GM19238 (cell line): ENCODE results near the gene B3GALT5.

ENCODE experiments used
- DNase-seq: peaks from one replicate; pipeline ENCODE4 v3.0.0; 2011; ENCODE audit warnings: low spot score; ENCODE audit not compliant: insufficient read length

Gene B3GALT5

DNA sequence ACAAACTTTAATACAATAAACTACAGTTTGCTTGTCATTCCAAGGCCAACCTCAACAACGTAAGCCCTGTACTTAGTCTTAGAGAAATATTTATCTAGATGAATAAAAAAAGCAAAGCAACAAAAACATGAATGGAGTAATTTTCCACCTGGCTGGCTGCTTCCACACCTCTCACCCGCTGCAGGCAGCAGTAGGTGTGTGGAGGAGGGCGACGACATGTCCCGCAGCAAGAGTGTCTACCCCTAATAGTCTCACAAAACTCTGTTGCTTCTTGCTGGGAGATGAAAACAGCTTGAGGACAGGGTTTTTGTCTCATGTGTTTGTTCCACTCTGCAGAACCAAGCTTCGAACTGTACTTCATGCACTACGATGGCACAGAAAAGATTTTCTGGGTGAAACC is 83.5 kb downstream of the B3GALT5 start:
- no peak for DNase-seq

DNA sequence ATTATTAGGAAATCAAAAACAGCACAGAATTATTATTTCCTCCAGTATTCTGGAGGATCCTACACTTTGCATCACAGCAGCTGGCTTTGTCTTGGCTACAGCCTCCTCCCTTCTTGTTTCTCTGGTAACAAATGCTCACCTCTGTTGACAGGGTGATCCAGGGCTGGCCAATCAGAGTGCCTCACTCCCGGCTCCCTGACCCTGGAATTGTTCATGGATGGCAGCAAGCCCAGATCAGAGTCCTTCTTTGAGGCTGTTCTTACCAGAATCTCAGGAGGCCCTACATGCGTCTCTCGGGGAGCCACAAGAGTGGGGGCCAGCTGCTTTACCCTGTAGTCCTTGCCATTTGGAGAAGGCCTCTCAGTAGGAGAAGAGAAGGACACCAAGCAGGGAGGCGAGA is 83.9 kb downstream of the B3GALT5 start:
- DNase-seq: no peak

DNA sequence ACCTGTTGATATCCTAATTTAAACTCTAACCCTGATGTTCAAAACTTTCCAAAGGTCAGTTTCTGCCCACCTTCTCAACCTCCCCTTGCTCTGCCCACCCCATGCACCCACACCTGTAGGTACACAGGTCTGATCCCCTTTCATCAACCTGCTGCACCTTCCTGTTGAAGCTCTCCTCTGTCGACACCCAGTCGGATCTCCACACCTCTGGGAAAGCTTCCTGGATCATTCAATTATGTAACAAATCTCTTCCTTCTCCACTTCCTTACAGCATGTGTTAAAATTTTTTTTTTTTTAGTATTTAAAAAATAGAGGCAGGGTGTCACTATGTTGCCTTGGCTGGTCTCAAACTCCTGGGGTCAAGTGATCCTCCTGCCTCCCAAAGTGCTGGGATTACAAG is 87.6 kb downstream of the B3GALT5 start:
- DNase-seq: no peak

DNA sequence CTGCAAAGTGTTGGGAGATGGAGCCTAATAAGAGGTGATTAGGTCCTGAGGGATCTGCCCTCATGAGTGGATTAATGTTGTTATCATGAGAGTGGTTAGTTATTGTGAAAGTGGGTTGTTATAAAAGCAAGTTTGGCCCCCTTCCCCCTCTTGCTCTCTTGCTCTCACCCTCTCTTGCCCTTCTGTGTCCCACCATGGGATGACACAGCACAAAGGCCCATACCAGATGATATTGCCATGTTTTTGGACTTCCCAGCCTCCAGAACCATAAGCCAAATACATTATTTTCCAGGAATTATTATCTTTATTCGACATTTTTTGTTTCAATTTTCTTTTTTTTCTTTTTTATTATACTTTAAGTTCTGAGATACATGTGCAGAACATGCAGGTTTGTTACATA is 90.8 kb downstream of the B3GALT5 start:
- DNase-seq: no peak

DNA sequence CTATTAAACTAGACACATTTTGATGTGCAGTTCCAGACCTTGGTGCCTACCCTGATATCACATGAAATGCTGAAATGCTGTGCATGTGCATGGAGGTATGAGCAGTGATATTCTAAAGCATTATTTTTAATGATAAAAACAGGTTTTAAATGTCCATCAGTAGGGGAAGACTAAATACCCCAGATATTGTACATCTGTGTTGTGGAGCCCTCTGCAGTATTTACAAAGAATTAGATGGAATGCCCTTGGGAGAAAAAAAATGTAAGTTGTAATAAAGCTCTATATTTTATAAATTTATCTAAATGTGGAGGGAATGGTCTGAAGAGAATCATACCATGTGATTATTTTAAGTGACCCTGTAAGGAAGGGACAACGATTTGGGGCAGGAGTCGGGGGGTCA is 93.1 kb downstream of the B3GALT5 start:
- DNase-seq: no peak

DNA sequence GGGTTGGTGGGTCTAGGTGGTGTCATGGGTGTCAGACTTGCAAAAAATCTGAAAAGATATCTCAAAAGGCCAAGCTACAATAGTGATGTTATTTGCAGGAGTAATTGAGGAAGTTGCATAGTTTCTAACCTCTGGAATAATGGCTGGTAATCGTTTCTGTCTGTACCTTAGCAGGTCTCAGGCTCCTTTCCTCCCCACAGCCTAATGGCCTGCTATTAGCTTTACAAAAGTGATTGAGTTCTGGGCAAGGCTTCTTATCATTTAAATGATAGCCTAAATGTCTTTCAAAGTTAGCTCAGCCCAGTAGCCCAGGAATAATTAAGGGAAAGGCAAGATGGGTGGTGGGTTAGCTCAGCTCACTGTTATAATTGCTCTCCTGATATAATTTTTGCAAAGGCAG is 94.6 kb downstream of the B3GALT5 start:
- DNase-seq: no peak

DNA sequence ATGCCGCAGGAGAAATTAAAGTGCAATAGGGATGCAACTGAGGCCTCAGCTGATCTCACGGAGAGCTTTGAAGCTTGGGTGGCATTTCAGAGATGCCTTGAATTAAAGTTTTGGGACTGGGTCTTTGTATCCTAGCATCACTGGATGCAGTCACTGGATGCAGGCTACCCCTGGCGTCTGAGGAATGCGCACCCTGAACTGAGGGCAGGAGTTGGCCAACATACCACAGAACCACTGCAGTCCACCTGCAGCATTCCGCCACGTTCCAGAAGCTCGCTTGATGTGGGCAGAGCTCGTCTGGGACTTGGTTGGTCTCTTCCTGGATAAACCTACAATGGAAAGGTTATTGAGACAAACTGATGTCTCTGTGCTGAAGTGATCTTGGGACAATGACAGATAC is 98.1 kb downstream of the B3GALT5 start:
- no peak for DNase-seq

DNA sequence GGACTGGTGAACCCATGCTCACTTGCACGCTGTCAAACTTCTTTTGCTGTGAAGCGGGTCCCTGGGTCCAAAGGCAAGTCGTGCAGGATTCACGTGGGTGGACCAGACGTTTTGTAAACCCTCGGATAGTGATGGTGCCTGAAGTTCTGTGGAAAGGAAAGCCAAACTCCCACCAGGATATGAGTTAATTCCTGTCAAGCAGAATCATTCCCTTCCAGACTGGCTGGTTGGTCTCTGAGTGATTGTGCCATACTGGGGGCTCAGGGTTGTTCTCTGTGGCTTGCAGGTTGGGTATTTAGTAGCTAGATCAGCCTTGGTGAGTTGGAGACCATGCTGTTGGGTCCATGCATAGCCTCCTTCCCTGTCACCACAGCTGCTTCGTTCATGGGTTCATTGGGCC is 99.5 kb downstream of the B3GALT5 start:
- no peak for DNase-seq

DNA sequence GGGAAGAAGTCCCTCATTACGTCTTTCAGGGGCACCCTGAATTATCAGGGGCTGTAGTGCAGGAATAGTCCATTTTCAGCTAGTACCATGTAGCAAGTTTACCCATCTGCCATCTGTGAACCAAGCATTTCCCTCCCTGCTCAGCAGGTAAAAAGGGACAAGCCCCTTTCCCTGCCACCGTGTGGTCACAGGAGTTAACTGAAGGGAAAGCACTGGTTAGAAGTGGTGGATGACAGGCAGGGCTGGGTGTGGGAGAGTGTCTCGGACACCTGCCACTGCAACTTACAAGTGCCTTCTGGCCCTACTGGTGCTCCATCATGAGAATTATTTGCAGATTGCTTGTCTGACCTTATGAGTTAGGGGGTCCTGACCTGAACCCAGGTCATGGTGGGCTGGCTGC is 100.2 kb downstream of the B3GALT5 start:
- no peak for DNase-seq

DNA sequence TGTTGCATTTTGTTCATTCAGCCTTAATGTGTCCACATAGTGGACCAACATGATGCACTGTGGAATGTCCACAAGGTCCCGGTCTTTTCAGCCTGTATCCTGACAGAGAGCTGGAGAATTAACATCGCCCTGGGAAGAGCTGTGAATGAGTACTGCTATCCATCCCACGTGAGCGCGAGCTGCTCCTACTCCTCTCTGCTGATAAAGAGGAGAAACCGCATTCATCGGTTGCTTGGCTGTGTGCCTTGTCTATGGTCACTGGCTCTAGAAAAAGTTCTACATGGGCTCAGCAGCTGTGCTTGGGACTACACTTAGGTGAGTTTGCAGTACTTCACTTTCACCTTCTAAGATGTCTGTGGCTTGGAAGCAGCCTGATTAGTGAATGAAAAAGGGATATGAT is 101.2 kb downstream of the B3GALT5 start:
- no peak for DNase-seq

DNA sequence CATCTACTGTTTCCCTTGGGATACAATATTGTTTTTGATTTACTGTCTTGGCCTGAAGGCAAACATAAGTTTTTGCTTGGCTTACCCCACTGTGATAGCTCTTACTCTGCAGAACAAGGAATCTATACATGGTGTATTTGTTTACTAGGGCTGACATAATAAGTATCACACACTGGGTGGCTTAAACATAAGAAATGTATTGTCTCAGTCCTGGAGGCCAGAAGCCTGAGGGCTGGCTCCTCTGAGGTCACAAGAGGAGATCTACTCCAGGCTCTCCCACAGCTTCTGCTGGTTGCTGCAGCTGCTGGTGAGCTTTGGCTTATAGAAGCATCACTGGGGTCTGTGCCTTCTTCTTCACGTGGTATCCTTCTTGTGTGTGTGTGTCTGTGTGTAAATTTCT is 101.6 kb downstream of the B3GALT5 start:
- no peak for DNase-seq

DNA sequence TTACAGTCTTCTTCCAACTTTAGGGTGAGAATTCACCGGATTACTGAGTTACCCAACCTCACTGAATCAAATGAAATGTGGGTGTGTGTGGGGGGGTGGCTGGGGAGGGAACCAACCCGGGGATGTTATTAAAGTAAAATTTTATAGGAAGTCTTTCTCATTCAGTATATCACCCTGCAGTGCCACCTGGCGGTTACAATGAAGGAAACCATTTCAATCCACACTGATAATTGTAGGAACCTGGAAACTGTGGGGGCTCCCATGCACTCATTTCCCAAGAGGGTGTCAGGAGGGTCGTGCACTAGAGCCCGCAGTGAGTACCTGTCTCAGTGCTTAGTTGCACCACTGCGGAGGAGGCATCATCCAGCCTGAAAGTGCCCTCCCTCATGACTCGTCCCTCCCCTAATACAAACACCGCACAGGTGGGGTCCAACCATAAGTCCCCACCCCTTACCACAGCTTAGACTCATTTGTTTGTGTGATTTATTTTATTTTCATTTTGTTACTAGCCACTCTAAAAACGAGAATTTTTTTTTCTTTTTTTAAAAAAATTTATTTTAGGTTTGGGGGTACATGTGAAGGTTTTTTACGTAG is 103.2 kb downstream of the B3GALT5 start:
- no peak for DNase-seq

DNA sequence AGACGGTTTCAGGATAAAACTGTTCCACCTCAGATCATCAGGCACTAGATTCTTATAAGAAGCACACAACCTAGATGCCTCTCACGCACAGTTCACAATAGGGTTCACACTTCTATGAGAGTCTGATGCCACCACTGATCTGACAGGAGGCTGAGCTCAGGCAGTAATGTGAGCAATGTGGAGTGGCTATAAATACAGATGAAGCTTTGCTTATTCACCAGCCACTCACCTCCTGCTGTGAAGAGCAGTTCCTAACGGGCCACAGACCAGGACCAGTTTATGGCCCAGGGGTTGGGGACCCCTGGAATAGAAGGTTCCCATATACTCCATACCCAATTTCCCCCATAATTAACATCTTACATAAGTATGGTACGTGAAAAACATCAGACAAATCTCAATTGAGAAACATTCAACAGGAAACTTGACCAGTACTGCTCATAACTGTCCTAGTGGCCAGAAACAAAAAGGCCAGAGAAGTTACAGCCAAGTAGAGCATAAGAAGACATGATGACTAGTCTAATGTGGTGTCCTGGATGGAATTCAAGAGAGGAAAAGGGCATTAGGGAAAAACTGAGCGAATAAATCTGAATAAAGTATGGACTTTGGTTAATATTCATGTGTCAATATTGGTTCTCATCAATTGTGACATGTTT is 107.5 kb downstream of the B3GALT5 start:
- DNase-seq: no peak

DNA sequence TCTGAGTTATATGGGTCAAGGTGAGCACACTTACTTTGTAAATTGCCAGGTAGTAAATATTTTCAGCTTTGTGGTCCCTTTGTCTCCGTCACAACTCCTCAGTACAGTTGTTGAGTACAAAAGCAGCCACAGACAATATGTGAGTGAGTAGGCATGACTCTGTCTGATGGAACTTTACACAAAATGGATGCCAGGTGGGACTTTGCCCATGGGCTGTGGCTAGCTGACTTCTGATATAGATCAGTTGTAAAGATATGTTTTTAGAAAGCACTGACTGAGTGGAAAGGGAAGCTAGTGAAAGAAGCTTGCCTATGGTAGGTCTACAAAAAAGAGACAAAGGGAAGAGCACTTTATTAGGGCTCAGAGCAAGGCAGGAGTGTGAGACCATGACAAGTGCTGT is 109.1 kb downstream of the B3GALT5 start:
- DNase-seq: no peak
